T-helper 1 cell treated with Interleukin-12 subunit alpha and Interleukin-12 subunit beta and Interleukin-4 antibody, amounts not matched to agents 30 ng/mL and 1 ng/mL, for 36 hours (primary cell): ENCODE results near the gene SVBP. TPM values are rescaled to one million over a fixed set of nuclear protein-coding genes. Genes with fewer than 3 reads are reported as not detected.
"Not testable (repeated sequence)": the region's sequence is repeated elsewhere in the genome, so short reads cannot be mapped to it uniquely, and the experiment has no call there.

Source experiments
- intact Hi-C: fragments of 100-400 bp; cut with micrococcal nuclease; formaldehyde crosslinking; loops from one replicate; pipeline ENCODE4 v1.15.1; 2024
- total RNA-seq: library from RNA; stranded (reverse); gene quantifications from 2 replicates; pipeline ENCODE4 v1.2.3, GENCODE V29; 2022

Gene SVBP, protein sequence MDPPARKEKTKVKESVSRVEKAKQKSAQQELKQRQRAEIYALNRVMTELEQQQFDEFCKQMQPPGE
- total RNA-seq: 12.0 TPM in 2 replicates

DNA sequence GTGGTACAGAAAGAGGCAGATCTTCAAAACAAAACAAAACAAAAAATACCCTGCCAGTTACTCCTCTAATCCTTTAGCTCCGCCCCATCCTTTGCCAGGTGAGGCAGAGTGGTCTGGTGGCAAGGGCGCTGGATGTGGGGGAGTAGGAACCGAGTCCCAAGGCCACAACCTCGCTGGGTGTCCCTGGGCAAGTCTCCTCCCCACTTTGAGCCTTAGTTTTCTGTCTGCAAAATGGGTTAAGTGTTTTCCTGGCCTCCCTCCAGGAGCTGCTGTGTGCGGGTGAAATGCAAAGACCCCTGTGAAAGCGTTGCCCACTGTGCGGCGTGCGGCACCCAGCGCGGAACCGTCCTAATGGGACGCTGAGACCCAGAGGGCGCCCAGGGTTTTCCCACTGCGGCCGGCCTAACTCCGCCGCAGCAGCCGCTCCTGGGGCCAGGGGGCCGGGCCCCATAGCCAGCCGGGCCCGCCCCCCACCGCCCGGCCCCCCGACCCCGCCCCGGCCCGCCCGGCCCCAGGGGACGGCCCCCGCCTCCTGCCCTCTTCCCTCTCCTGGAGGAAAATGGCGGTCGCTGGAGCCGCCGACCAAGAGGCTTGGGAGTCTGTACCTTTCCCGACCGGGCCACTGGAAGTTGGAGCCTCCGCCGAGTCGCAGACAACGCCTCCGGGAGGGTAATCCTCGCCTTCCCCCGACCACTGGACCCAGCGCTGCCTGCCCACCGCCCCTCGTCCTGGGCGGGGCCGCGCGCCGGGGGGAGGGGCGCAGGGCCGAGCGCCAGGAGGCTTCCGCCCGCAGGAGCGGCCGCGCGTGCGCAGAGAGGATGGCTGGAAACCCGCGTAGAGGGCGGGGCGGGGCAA, at the start of gene SVBP, which contains the start of gene ERMAP:
TSS of gene SVBP (minus strand) at position 813 of the 855 bp plus-strand sequence. CDS start 853 bp downstream, outside the sequence.
TSS of gene ERMAP (plus strand) at position 538 of the 855 bp plus-strand sequence. CDS start 13,327 bp downstream, outside the sequence.
- intact Hi-C loops: loop anchor here (1.0 to 5.0 kb wide), 11 partner anchors 29 to 780 kb away; partner anchors contain the start of genes C1orf50, CCDC30, CDC20 and CFAP57

DNA sequence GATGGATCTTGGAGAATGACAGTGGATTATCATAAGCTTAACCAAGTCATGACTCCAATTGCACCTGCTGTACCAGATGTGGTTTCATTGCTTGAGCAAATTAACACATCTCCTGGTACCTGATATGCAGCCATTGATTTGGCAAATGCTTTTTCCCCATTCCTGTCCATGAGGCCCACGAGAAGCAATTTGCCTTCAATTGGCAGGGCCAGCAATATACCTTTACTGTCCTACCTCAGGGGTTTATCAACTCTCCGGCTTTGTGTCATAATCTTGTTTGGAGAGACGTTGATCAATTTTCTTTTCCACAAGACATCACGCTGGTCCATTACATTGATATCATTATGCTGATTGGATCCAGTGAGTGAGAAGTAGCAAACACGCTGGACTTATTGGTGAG, 49.4 kb upstream of the SVBP start:
- intact Hi-C loops: no loop called here

DNA sequence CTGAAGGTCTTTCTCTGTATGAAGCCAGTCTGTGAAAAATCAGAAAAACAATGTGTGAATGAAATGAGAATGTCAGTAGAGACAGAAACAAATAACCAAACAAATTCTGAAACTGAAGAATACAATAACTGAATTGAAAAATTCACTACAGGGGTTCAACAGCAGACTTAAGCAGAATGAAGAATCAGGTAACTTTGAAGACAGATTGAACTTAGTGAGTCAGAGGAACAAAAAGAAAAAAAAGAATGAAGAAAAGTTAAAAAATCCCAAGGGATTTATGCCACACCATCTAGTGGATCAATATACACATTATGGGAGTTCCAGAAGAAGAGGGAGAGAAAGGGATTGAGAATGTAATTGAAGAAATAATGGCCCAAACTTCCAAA, 43.8 kb upstream of the SVBP start:
- intact Hi-C loops: no loop called here

DNA sequence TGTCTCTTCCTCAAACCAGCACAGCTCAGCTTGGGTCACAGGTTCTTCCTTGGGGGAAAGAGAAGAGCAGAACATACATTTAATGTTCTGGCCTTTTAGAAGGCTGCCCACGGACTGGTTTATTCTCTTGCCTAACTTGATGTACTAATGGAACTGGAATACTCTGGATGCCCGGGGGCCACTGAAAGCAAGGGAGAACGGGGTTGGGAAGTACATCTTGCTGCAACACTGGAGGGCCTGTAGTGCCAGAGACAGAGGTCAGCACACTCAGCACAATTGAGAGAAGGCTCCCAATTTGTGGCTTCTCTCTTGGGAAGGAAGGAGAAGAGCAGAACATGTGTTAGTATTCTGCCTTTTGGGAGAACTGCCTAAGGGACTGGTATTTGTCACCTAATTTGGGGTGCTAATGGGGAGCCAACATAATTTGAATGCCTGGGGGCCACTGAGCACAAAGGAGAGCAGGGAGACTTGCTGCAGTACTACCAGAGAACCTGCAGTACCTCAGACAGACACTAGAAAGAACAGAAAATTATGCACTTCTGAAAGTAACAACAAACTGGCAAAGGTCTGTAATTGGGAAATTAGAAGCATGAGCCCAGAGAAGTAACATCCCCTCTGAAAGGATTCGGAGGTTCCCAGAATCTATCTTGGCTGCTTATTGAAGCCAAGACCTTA, 43.3 kb upstream of the SVBP start:
- intact Hi-C loops: no loop called here

DNA sequence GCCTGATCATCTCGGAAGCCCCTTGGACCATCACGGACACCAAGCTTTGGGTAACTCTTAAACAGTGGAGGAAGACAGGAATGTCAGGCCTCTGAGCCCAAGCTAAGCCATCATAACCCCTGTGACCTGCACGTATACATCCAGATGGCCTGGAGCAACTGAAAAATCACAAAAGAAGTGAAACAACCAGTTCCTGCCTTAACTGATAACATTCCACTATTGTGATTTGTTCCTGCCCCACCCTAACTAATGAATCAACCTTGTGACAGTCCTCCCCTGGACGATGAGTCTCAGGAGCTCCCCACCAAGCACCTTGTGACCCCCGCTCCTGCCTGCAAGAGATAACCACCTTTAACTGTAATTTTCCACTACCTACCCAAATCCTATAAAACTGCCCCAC, 42.2 kb upstream of the SVBP start:
- intact Hi-C loops: not testable (repeated sequence)

DNA sequence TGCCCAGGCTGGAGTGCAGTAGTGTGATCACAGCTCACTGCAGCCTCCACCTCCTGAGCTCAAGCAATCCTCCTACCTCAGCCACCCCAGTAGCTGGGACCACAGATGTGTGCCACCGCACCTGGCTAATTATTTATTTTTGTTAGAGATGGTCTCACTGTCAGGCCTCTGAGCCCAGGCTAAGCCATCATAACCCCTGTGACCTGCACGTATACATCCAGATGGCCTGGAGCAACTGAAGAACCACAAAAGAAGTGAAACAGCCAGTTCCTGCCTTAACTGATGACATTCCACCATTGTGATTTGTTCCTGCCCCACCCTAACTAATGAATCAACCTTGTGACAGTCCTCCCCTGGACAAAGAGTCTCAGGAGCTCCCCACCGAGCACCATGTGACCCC, 39.4 kb upstream of the SVBP start:
- intact Hi-C loops: not testable (repeated sequence)

DNA sequence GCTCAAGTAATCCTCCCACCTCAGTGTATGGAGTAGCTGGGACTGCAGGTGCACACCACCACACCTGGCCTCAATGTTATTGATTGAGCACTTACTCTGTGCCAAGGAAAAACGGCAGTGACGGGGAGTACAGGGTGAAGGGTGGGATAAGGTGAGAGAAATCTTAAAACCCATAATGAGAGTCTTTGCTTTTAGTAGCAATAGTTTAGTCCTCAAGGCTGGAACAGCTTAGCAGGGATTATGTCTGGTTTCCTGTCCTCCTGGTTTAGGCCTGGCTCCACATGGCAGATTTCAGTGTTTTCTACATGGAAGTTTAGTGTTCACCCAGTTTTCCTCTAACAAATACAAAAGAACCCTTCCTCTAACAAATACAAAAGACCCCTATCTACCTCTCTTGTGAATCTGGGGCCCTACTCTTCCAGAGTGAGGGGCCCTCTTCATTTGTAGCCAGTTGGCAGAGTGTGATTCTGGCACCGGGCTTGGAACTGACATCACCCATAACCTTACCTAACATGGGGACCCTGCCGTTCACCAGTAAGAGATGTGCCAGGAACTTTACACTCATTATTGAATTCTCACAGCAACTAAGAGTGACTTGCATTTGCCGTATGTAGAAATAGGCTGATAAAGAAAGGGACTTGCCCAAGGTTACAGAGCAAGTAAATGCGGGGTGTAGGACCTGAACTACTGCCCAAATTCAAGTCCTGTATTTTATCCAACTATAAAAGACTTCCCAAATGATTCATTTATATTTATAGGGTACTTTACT, 36.1 kb upstream of the SVBP start:
- intact Hi-C loops: no loop called here

DNA sequence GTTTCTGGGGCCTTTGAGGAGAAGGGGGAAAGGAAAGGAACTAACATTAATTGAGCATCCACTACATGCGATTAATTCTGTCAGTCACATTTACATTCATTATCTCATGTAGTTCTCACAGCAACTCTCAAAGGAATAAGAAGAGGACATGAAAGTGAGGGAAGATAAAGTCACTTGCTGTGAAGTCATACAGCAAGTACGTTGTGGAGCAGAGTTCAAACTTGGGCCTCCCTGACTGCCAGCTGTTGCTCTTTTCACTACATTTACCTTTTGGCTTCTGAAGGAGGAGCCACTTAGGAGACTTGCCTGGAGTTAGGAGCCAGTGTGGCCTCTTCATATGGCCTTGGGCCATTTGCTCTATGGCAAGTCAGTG, 35.4 kb upstream of the SVBP start:
- intact Hi-C loops: no loop called here

DNA sequence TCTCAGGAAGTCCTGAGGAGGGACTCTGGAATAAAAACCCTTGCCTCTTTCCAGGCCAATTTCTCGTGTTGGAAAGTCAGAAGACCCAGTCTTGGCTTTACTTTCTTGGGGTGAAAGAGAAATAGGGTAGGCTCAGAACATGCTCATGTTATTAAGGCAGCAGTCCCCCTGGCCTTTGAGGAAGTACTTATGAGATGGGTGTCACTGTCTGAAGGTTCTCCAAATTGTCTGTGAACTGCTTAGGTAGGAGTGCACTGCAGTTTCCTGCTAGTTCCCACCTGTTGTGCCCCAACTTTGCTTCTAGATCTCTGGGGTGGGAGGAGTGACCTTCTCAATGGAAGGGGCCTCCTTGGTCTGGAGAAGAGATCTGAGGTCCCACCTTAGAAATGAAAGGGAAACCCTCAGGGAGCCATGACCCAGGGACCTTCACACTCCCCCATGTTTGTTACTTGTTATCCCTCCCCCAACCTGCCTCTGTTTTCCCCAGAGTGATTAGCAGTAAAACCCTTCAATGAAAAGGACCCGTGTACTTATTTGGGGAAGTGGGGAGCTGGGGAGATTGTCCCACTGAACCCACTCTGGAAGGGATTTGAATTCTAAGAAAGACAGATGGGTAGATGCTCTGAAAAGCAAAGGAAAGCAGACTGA, 34.9 kb upstream of the SVBP start:
- intact Hi-C loops: no loop called here

DNA sequence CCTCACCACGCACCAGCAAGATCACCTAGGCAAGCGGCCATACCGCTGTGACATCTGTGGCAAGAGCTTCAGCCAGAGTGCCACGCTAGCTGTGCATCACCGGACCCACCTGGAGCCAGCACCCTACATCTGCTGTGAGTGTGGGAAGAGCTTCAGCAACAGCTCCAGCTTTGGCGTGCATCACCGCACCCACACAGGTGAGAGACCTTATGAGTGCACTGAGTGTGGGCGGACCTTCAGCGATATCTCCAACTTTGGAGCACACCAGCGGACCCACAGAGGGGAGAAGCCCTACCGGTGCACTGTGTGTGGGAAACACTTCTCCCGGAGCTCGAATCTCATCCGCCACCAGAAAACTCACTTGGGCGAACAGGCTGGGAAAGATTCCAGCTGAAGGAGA, 34.2 kb upstream of the SVBP start:
- intact Hi-C loops: no loop called here

DNA sequence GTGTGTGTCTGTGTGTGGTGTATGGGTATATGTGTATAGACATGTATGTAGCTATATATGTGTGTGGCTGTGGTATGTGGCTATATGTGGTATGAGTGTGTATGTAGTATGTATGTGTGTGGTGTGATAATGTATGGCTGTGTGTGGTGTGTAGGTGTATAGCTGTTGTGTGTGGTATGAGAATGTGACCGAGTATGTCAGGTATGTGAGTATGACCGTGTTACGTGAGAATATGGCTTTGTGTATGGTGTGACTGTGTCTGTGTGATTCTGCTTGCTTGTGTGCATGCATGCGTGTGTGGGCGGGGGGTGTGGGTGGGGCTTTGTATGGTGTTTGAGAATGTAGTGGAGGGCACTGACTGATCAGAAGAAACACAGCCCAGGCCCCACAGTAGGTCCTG, 32.7 kb upstream of the SVBP start:
- intact Hi-C loops: no loop called here

DNA sequence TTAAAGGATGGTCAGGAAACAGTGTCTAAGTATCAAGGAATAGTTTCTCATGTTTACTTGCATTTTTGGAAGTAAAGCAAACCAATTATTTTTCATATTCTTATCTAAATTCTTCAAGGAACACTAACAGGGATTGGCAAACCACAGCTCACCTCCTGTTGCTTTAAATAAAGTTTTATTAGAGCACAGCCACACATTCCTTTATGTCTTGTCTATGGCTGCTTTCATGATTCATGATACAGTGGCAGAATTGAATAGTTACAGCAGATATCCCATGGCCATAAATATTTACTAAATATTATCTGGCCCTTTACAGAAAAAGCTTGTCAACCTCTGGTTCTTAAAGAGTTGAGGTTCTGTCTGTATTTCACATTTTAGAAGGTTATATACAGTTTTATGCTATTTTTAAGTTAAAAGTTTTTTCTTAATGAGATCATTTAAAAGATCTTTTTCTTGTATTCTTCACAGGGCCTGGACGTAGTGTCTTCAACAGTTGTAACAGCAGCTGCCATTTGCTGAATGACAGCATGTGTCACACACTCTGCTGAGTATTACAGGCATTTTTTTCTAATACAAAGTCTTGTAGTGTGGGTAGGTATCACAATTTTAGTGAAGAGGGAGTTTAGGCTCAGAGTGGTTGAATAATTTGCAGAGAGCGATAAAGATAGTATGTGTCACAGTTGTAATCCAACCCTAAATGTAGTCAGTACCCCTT, 31.8 kb upstream of the SVBP start:
- intact Hi-C loops: no loop called here

DNA sequence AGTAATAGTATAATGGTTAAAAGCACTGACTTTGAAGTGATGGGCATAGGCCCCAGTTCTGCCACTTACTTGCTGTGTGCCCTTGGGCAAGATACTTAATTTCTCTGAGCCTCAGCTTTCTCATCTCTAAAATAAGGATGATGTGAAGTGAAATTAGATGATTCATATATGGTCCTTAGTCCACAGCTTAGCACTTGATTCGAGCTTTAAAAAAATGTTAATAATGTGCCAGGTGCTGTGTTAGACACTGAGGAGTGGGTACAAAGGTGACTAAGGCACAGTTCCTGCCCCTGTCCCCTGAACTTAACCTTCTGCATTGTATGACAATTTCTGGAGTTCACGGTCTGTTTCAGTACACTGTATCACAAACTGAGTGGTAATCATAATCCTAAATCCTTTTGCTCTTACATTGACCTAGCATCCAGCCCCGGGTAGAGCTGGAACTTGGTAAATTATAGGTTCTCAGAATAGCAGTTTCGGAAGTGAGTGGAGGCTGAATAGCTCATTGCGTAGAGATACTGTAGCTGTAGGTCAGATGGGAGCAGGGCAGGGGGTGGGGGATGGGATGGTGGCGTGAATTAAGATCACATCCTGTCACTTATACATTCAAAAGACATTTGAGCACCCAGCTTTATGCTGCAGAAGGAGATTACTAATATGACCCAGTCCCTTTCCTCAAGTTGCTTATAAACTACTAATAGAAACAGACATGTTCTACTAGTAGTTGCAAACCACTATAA, 30.7 kb upstream of the SVBP start:
- intact Hi-C loops: loop anchor here (2.0 kb wide), 1 partner anchor 1099 kb away; the partner anchor contains the start of gene IPO13

DNA sequence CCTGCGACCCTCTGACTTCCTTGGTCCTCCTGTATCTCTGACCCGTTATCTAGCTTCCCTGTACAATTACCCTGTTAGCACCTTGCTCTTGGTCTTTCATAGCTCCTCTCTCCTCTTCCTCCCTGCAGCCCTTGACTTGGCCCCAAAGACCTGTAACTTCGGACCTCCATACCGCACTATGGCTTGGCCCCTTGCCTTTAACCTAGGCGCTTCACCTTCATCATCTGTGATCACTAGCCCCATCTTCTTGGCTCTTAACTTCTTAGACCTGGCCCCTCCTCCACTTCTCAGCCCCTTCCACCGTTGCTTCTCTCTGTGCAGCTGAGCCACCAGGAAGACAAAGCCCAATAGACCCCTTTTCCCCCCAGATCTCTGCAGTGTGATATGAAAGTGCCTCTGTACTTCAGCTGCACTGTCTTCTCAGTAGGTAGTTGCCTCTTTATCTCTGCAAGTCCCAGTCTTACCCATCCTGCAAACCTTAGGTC, 30.0 kb upstream of the SVBP start:
- intact Hi-C loops: loop anchor here (2.0 kb wide), 1 partner anchor 1100 kb away; the partner anchor contains the start of gene IPO13

DNA sequence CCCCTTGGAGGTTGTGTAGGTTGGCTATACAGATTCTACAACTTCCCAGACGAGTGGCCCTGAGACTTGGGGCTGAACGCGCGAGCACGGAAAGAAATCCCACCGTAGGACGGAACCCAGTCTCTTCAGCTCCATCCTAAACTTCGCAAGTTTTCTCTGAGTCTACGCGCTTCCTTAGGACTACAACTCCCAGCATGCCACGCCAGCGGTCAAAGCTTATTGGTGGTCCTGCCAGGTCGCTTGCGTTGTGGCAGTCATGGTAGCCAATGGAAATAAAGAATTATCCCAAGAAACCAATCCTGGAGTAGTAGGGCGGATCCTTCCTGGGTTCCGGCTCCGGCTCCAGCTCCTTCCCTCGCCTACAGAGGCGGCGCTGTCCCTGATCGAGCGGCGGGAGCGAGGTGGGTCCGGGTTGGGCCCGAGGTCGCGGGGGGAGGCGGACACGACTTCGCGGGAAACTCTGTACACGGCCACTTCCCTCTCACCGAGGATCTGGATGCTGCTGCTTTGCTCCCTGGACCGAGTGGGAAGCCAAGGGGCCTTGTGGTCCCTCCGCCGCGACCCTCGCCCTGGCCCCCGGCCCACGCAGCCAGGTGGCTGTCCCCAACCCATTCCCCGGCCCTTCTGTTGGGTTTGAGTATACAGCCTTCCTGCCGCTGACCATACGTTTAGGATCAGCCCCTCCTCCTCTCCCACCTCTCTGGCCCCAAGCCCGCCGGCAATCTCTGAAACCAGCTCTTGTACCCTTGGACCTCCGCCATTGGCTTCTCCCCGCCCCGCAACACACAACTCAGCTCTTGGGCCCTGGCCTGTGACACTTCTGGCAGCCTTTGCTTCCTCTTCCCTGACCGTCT, 29.3 kb upstream of the SVBP start, which contains the start of gene ZNF691:
TSS of gene ZNF691 (plus strand) at position 357 of the 854 bp plus-strand sequence. CDS start 3,046 bp downstream, outside the sequence.
- intact Hi-C loops: loop anchor here (1.0 to 2.0 kb wide), 10 partner anchors 29 to 1100 kb away; partner anchors contain the start of genes C1orf50, CCDC30, CDC20 and CFAP57

DNA sequence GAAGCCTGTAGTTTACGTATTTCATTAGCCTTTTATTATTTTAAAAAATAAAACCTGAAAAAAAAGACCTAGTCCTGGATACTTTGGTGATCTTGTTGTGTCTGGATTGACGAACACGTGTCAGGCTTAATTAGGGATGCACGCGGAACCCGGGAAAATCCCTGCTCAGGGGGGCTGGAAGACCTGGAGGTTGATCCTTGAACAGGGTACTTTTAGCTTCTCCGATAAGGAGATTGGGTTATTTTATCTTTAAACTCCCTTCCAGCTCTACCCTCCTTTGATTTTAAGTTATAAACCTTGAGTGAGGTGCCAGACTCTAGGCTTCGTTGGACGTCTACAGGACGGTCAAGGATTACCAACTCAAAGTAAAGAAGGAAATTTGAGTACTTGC, 28.7 kb upstream of the SVBP start:
- intact Hi-C loops: loop anchor here (1.0 to 2.0 kb wide), 10 partner anchors 29 to 1101 kb away; partner anchors contain the start of genes C1orf50, CCDC30, CDC20 and CFAP57

DNA sequence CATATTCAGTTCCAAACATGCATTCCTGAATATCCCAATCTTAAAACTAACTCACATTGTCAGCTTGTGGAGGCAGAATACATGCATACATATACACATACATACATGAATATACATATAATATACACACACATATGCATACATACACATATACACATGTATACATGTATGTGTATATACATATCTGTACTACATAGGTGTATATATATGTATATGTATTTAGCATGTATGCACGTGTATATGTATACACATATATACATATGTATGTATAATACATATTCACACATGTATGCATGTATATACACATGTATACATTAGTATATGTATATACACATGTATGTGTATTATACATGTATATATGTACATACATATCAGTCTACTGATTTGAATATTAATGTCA, 28.0 kb upstream of the SVBP start:
- intact Hi-C loops: no loop called here

DNA sequence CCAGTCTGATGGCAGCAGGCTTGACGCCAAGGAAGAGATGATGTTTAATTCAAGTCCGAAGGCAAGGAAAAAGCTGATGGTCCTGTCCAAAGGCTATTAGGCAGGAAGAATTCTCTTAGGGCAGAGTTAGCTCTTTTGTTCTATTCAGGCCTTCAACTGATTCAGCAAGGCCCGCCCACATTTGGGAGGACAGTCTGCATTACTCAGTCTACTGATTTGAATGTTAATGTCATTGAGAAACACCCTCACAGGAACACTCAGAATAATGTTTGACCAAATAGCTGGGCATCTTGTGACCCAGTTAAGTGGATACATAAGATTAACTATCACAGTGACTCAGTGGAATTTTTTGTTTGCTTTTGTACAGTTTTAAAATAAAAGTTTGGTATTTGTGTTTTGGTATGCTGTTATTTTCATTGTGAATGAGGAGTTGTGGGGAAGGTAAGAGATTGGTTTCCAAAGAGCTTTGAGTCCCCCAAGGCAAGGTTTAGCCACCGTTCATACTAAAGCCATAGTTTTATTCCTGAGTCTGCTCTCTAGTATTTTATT, 27.5 kb upstream of the SVBP start:
- intact Hi-C loops: no loop called here
